Measurements from ENCODE around the gene PGM5. TPM values are rescaled to one million over a fixed set of nuclear protein-coding genes. Genes with fewer than 3 reads are reported as not detected.

Gene PGM5
- total and polyA plus RNA-seq, 8 donors = 12.7 to 61.3 (median 52.0) TPM

DNA sequence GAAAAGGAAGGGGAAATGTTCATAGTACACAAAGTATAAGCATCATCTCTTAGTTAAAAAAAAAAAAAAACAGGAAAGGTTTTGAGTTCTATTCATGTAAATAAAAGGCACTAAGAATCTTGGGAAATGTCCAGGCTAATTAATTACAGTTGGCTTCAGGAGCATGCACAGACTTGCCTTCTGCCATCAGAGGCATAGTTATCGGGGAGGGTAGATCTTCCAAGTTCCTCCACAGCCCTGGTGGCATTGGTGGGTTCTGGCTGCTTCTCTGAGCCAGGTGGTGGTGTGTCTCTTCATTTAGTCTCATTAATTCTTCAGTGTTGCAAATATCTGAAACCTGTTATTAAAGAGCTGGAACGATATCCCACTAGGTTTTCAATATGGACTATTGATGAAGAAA, 99.0 kb downstream of the PGM5 start:
- Histone ChIP-seq H3K27me3 (no peaks in the 10 kb centered on the region), H3K36me3 (no peaks in the 10 kb centered on the region), H3K27ac (no peak overlapping the region), H3K4me1 (no peaks in the 10 kb centered on the region), H3K9me3 (no peaks in the 10 kb centered on the region), H3K4me3 (no peak overlapping the region)
- DNase-seq (no peak), ATAC-seq (no peak)
- intact Hi-C loops (cut with DNase I) = loop anchor here in 1 of 2 donors (5.0 kb wide), 1 partner anchor 52 kb away; no protein-coding TSS in a partner anchor
- TF ChIP-seq, protein P1, sequence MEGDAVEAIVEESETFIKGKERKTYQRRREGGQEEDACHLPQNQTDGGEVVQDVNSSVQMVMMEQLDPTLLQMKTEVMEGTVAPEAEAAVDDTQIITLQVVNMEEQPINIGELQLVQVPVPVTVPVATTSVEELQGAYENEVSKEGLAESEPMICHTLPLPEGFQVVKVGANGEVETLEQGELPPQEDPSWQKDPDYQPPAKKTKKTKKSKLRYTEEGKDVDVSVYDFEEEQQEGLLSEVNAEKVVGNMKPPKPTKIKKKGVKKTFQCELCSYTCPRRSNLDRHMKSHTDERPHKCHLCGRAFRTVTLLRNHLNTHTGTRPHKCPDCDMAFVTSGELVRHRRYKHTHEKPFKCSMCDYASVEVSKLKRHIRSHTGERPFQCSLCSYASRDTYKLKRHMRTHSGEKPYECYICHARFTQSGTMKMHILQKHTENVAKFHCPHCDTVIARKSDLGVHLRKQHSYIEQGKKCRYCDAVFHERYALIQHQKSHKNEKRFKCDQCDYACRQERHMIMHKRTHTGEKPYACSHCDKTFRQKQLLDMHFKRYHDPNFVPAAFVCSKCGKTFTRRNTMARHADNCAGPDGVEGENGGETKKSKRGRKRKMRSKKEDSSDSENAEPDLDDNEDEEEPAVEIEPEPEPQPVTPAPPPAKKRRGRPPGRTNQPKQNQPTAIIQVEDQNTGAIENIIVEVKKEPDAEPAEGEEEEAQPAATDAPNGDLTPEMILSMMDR (IDR thresholded peaks at IDR 0.05) = no peak

DNA sequence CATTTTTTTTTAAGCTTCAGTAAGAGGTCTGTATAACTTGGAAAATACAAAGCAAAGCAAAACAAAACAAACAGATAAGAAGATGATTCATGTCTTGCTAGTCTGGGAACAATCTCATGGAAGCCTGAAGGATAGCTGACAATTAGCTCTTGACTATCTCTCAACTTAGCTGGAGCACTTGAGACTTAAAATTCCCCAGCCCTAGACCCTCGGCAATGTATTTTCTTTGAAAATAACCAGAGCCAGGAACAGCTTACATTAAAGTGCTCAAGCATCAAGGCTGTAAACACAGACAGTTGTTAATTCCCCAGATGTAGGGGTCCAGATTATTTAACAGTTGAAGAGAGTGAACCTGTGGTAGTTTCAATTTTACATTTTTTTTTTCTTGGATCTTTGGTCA, 101.4 kb downstream of the PGM5 start:
- no peak for ATAC-seq
- Histone ChIP-seq H3K4me3 (no peak overlapping the region), H3K27ac (no peak overlapping the region), H3K27me3 (no peaks in the 10 kb centered on the region), H3K4me1 (no peaks in the 10 kb centered on the region), H3K36me3 (no peaks in the 10 kb centered on the region), H3K9me3 (no peaks in the 10 kb centered on the region)
- TF ChIP-seq, protein P1 (IDR thresholded peaks at IDR 0.05) = no peak
- DNase-seq = no peak
- intact Hi-C loops (cut with DNase I) = loop anchor here in 1 of 2 donors (5.0 kb wide), 1 partner anchor 49 kb away; no protein-coding TSS in a partner anchor

DNA sequence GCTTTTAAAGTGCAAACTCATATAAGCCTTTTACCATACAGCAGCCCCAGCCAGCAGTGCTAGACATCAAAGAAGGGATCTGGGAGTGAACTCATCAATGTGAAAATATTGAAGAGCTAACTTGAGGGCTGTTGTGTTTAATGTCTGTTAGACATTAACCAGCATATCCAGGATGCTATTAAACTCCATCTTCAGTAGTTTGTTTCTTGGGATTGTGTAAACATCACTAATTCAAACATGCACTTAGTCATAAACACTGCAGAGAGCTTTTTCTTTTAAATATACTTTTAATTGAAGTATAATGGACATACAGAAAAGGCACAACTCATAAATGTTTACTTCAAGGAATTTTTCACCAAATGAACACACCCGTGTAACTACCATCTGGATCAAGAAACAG, 102.5 kb downstream of the PGM5 start:
- ATAC-seq (no peak), DNase-seq (no peak)
- H3K4me1 ChIP-seq = no peaks in the 10 kb centered on the region
- H3K27me3 ChIP-seq = no peaks in the 10 kb centered on the region
- intact Hi-C loops (cut with DNase I) = loop anchor here in 1 of 2 donors (5.0 kb wide), 1 partner anchor 48 kb away; no protein-coding TSS in a partner anchor
- no peak overlapping the region for H3K27ac ChIP-seq
- no peaks in the 10 kb centered on the region for H3K36me3 ChIP-seq
- H3K4me3 ChIP-seq = no peak overlapping the region
- TF ChIP-seq, protein P1 (IDR thresholded peaks at IDR 0.05) = no peak
- H3K9me3 ChIP-seq = no peaks in the 10 kb centered on the region

- TF ChIP-seq, protein P1 (IDR thresholded peaks at IDR 0.05) = no peak
- Histone ChIP-seq H3K27me3 (no peaks in the 10 kb centered on the region), H3K36me3 (no peaks in the 10 kb centered on the region), H3K4me3 (no peak overlapping the region), H3K27ac (no peak overlapping the region), H3K4me1 (no peaks in the 10 kb centered on the region), H3K9me3 (no peaks in the 10 kb centered on the region)
- ATAC-seq = no peak
- DNase-seq = peak in 2 of 4 donors; percentile 40 to 41
- intact Hi-C loops (cut with DNase I) = no loop called here
These were observed 105.8 kb downstream of the PGM5 start for GRCh38 chr9:68462105-68462775.

DNA sequence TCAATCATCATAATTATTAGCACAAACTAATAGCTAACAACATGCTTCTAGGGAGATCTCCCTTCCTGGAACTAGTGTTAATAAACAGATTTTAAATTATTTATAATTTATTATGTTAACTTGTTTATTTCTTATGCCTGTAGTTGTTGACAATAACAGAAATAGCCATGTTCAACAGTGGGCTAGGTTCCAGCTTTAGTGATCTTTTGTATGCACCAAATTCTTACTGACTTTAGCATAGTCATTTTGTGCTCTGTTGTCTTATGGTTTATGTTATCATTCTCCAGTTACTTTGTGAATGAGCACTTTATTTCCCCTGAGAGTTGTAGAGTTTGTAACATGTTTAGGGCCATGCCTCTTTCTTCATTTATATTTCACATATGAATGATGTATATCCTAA, 113.7 kb downstream of the PGM5 start:
- intact Hi-C loops (cut with DNase I) = no loop called here
- ATAC-seq (no peak), DNase-seq (no peak)
- no peak overlapping the region for H3K27ac ChIP-seq
- no peaks in the 10 kb centered on the region for H3K4me1 ChIP-seq
- no peak overlapping the region for H3K4me3 ChIP-seq
- no peaks in the 10 kb centered on the region for H3K36me3 ChIP-seq
- H3K9me3 ChIP-seq = no peaks in the 10 kb centered on the region
- TF ChIP-seq, protein P1 (IDR thresholded peaks at IDR 0.05) = no peak
- no peaks in the 10 kb centered on the region for H3K27me3 ChIP-seq

All from left lung (tissue), 10 donors.